BJ (cell line): ENCODE data around the gene SOX10. TPM values are rescaled to one million over a fixed set of nuclear protein-coding genes. Genes with fewer than 3 reads are reported as not detected.
"Not testable (repeated sequence)": the region's sequence is repeated elsewhere in the genome, so short reads cannot be mapped to it uniquely, and the experiment has no call there.

ENCODE experiments used
- CTCF ChIA-PET: fragments of 350-600 bp; formaldehyde crosslinking; extraction: SDS; loops from one replicate; lab custom pipeline; 2021; ENCODE audit warnings: antibody characterized with exemption, inconsistent platforms; lab: Yijun Ruan, JAX
- POLR2A ChIA-PET: fragments of 300-600 bp; sonication (Branson Sonifier 250); formaldehyde crosslinking; extraction: SDS; loops from one replicate; lab custom pipeline; 2021; ENCODE audit warnings: antibody characterized with exemption; lab: Charles Lee
- DNase-seq: peaks from one replicate; pipeline ENCODE4 v3.0.0-alpha.2; 2011; ENCODE audit warnings: low read depth
- H3K27me3 ChIP-seq: 2 replicates; pipeline ENCODE4 v1.6.0; 2011; ENCODE audit warnings: low read length; ENCODE audit not compliant: control insufficient read depth, insufficient read depth
- H3K36me3 ChIP-seq: 2 replicates; pipeline ENCODE4 v1.5.1; 2011; ENCODE audit warnings: low read length; ENCODE audit not compliant: control insufficient read depth, insufficient read depth
- H3K4me3 ChIP-seq: 2 replicates; pipeline ENCODE4 v1.5.1; 2011; ENCODE audit warnings: low read depth, mild to moderate bottlenecking, control low read depth, low read length
- CTCF ChIP-seq: IDR thresholded peaks from 2 replicates; pipeline ENCODE4 v1.5.1; 2011; ENCODE audit warnings: low read depth, mild to moderate bottlenecking, control low read depth, inconsistent platforms, low read length, moderate library complexity; ENCODE audit not compliant: insufficient read depth
- polyA plus RNA-seq: library from polyadenylated mRNA; depleted of rRNA; stranded (reverse); fragments of >200 nt; gene quantifications from 2 replicates; pipeline ENCODE4 v1.2.3, GENCODE V29; 2011

SOX10 gene
- polyA plus RNA-seq, 1 experiment: not detected

GRCh38 chr22:37959231-37959825 is 25.0 kb downstream of the SOX10 start:
- TF ChIP-seq CTCF: no peak
- no peak for DNase-seq
- POLR2A ChIA-PET: no interaction called here
- Histone ChIP-seq H3K4me3 (no peak overlapping the region), H3K27me3 (no peaks in the 10 kb centered on the region), H3K36me3 (peaks cover 19% of the 10 kb centered on the region)
- CTCF ChIA-PET: interaction anchor here (1.5 kb wide), 1 partner anchor 72 kb away, joined by 4 read pairs; no protein-coding TSS in a partner anchor

- Histone ChIP-seq H3K36me3 (peaks cover 19% of the 10 kb centered on the region), H3K27me3 (no peaks in the 10 kb centered on the region), H3K4me3 (no peak overlapping the region)
- CTCF ChIA-PET: interaction anchor here (1.9 kb wide), 1 partner anchor 8 kb away, joined by 12 read pairs; no protein-coding TSS in a partner anchor
- POLR2A ChIA-PET: no interaction called here
- DNase-seq: no peak
- no peak for TF ChIP-seq CTCF
These were observed 27.1 kb downstream of the SOX10 start for GRCh38 chr22:37957232-37957631.

GRCh38 chr22:37955825-37956397 is 28.4 kb downstream of the SOX10 start:
- peaks cover 12% of the 10 kb centered on the region for H3K36me3 ChIP-seq
- POLR2A ChIA-PET, H3K4me3 ChIP-seq, H3K27me3 ChIP-seq, DNase-seq: not testable (repeated sequence)
- CTCF ChIA-PET: interaction anchor here (1.9 kb wide), 1 partner anchor 10 kb away, joined by 12 read pairs; no protein-coding TSS in a partner anchor

GRCh38 chr22:37954686-37955085 is 29.7 kb downstream of the SOX10 start:
- DNase-seq: no peak
- POLR2A ChIA-PET: interaction anchor here (0.5 to 0.7 kb wide), 2 partner anchors 76 to 147 kb away, joined by 4 to 16 read pairs; partner anchors contain the start of gene GCAT
- CTCF ChIA-PET: interaction anchor here (1.0 to 2.9 kb wide), 6 partner anchors 10 to 138 kb away, joined by 3 to 14 read pairs (median 6); no protein-coding TSS in a partner anchor
- H3K27me3 ChIP-seq: no peaks in the 10 kb centered on the region
- TF ChIP-seq CTCF: no peak
- H3K36me3 ChIP-seq: peaks cover 10% of the 10 kb centered on the region
- H3K4me3 ChIP-seq: peak overlapping the region; percentile 100; the same call in 1 of the 2 replicates

GRCh38 chr22:37953437-37954179 is 30.7 kb downstream of the SOX10 start, which contains the start of the genes C22orf23 and POLR2F:
TSS of gene C22orf23 (minus strand) at chr22:37953601. CDS start at chr22:37953149, 452 bp downstream.
TSS of gene POLR2F (plus strand) at chr22:37953699. CDS start at chr22:37953788, 89 bp downstream.
- Histone ChIP-seq H3K36me3 (peaks cover 8% of the 10 kb centered on the region), H3K4me3 (peak within 1 kb of the TSS; percentile 100), H3K27me3 (no peaks in the 10 kb centered on the region)
- peak; percentile 67 for DNase-seq
- no peak for TF ChIP-seq CTCF
- CTCF ChIA-PET: interaction anchor here (0.6 to 2.9 kb wide), 11 partner anchors 11 to 936 kb away, joined by 3 to 14 read pairs (median 3); no protein-coding TSS in a partner anchor
- POLR2A ChIA-PET: interaction anchor here (0.6 kb wide), 3 partner anchors 46 to 135 kb away, joined by 3 to 5 read pairs (median 4); partner anchors contain the start of gene MICALL1
